HCT116 (cell line): ENCODE measurements around the gene ZNF438. TPM values are rescaled to one million over a fixed set of nuclear protein-coding genes. Genes with fewer than 3 reads are reported as not detected.

Source experiments
- ATAC-seq: fragments of 200-7000 bp; cut with Tn5 transposase; 2 replicates; pipeline ENCODE4 v1.9.1; 2020; ENCODE audit warnings: mild to moderate bottlenecking, moderate library complexity
- BruUV-seq: library from RNA; stranded (reverse); fragments of 400-500 nt; replicated peaks from 2 replicates; lab custom pipeline; 2021; lab: Mats Ljungman, UMichigan
- CTCF ChIA-PET: fragments of 300-600 bp; sonication (Branson Sonifier 250); formaldehyde crosslinking; loops from one replicate; lab custom pipeline; 2021; ENCODE audit warnings: antibody characterized with exemption; lab: Charles Lee
- POLR2A ChIA-PET: fragments of 300-600, 350-600 bp; sonication (Branson Sonifier 250); formaldehyde crosslinking; loops from one replicate; lab custom pipeline; 2021; ENCODE audit warnings: antibody characterized with exemption; lab: Charles Lee
- RAD21 ChIA-PET, 2 experiments: fragments of 300-600 bp; sonication (Branson Sonifier 250); formaldehyde crosslinking; loops; one replicate each; lab custom pipeline; 2023; ENCODE audit warnings: low total read pairs in 2 of 2; ENCODE audit not compliant: uncharacterized antibody in 2 of 2, unreplicated experiment in 2 of 2, low non-redundant PET in 1 of 2; lab: Charles Lee
- DNase-seq: peaks from one replicate; pipeline ENCODE4 v3.0.0-alpha.2; 2010; ENCODE audit warnings: low read depth, low spot score
- H2AFZ ChIP-seq: fragments of 200-600 bp; shearing (Covaris generic), sonication (generic); 2 replicates; pipeline ENCODE4 v1.6.1; 2017; ENCODE audit warnings: low read depth, mixed run types, mixed read lengths, antibody characterized with exemption, low read length; ENCODE audit not compliant: poor library complexity, severe bottlenecking
- H3K27ac ChIP-seq: 2 replicates; pipeline ENCODE4 v1.5.1; 2012; ENCODE audit warnings: low read depth, low read length
- H3K27me3 ChIP-seq: fragments of 200-600 bp; sonication (generic); 2 replicates; pipeline ENCODE4 v1.6.1; 2016; ENCODE audit warnings: mixed run types, low read length, mixed read lengths; ENCODE audit not compliant: insufficient read depth
- H3K36me3 ChIP-seq, 2 experiments: fragments of 200-500 bp in 1 of 2; fragments of 200-600 bp in 1 of 2; sonication (Bioruptor generic) in 1 of 2; sonication (generic) in 1 of 2; 2 replicates each; pipeline versions ENCODE4 v1.5.1 to v1.6.1; 2014 to 2016; ENCODE audit warnings: low read length in 2 of 2, inconsistent platforms in 1 of 2, mixed read lengths in 1 of 2, mixed run types in 1 of 2; ENCODE audit not compliant: insufficient read depth in 2 of 2, control insufficient read depth in 1 of 2
- H3K4me1 ChIP-seq, 2 experiments: fragments of 200-600 bp in 1 of 2; sonication (generic) in 1 of 2; 2 replicates each; pipeline versions ENCODE4 v1.5.1 to v1.6.1; 2012 to 2017; ENCODE audit warnings: low read length in 2 of 2, inconsistent platforms in 1 of 2, mild to moderate bottlenecking in 1 of 2, mixed read lengths in 1 of 2, mixed run types in 1 of 2, moderate library complexity in 1 of 2; ENCODE audit not compliant: insufficient read depth in 2 of 2, control insufficient read depth in 1 of 2
- H3K4me2 ChIP-seq: fragments of 200-600 bp; sonication (generic); 2 replicates; pipeline ENCODE4 v1.6.1; 2017; ENCODE audit warnings: mixed run types, low read length, mixed read lengths
- H3K4me3 ChIP-seq, 2 experiments: fragments of 200-600 bp in 1 of 2; sonication (generic) in 1 of 2; replicated peaks in 1 of 2; 2 replicates each; pipeline ENCODE4 v1.5.1; 2011 to 2016; ENCODE audit warnings: low read length in 2 of 2, control low read depth in 1 of 2, low read depth in 1 of 2, mild to moderate bottlenecking in 1 of 2, mixed read lengths in 1 of 2, mixed run types in 1 of 2
- H3K79me2 ChIP-seq: fragments of 200-600 bp; sonication (generic); 2 replicates; pipeline ENCODE4 v1.6.1; 2017; ENCODE audit warnings: mild to moderate bottlenecking, mixed run types, low read length, moderate library complexity, mixed read lengths; ENCODE audit not compliant: insufficient read depth
- H3K9ac ChIP-seq: fragments of 200-600 bp; sonication (generic); 2 replicates; pipeline ENCODE4 v1.6.1; 2016; ENCODE audit warnings: low read length, mixed read lengths
- H3K9me2 ChIP-seq: fragments of 200-600 bp; sonication (generic), shearing (Covaris generic); 2 replicates; pipeline ENCODE4 v1.6.1; 2017; ENCODE audit warnings: mixed run types, mild to moderate bottlenecking, moderate library complexity; ENCODE audit not compliant: insufficient read depth
- H3K9me3 ChIP-seq, 2 experiments: fragments of 200-500 bp in 1 of 2; fragments of 200-600 bp in 1 of 2; sonication (Bioruptor generic) in 1 of 2; sonication (generic) in 1 of 2; 2 replicates each; pipeline ENCODE4 v1.6.1; 2014 to 2017; ENCODE audit warnings: low read length in 2 of 2, mixed read lengths in 2 of 2, inconsistent platforms in 1 of 2, low read depth in 1 of 2, mild to moderate bottlenecking in 1 of 2, mixed run types in 1 of 2, moderate library complexity in 1 of 2; ENCODE audit not compliant: control insufficient read depth in 1 of 2, insufficient read depth in 1 of 2
- H4K20me1 ChIP-seq: fragments of 200-600 bp; sonication (generic), shearing (Covaris generic); 2 replicates; pipeline ENCODE4 v1.6.1; 2017; ENCODE audit warnings: mixed run types, mild to moderate bottlenecking, moderate library complexity; ENCODE audit not compliant: insufficient read depth
- CEBPB ChIP-seq: IDR thresholded peaks from 2 replicates; pipeline ENCODE4 v1.6.1; 2012; ENCODE audit warnings: low read depth
- EGR1 ChIP-seq: IDR thresholded peaks from 2 replicates; pipeline ENCODE4 v1.6.1; 2012; ENCODE audit warnings: low read depth
- FOSL1 ChIP-seq: IDR thresholded peaks from 2 replicates; pipeline ENCODE4 v1.6.1; 2012; ENCODE audit warnings: low read depth
- JUND ChIP-seq: IDR thresholded peaks from 2 replicates; pipeline ENCODE4 v1.6.1; 2012
- POLR2A ChIP-seq: IDR thresholded peaks from 2 replicates; pipeline ENCODE4 v1.7.0; 2011; ENCODE audit warnings: borderline replicate concordance; ENCODE audit not compliant: insufficient read depth, insufficient read length; ENCODE audit errors: extremely low read depth
- RAD21 ChIP-seq: IDR thresholded peaks from 2 replicates; pipeline ENCODE4 v1.6.1; 2012; ENCODE audit warnings: low read depth, mild to moderate bottlenecking
- SP1 ChIP-seq: IDR thresholded peaks from 2 replicates; pipeline ENCODE4 v1.6.1; 2012; ENCODE audit warnings: low read depth
- TCF7L2 ChIP-seq: IDR thresholded peaks from 2 replicates; pipeline ENCODE4 v1.7.0; 2011; ENCODE audit warnings: borderline replicate concordance, inconsistent platforms; ENCODE audit not compliant: insufficient read depth, insufficient read length; ENCODE audit errors: extremely low read depth
- YY1 ChIP-seq: IDR thresholded peaks from 2 replicates; pipeline ENCODE4 v1.6.1; 2011; ENCODE audit warnings: low read length, low read depth, moderate library complexity, mild to moderate bottlenecking; ENCODE audit not compliant: insufficient replicate concordance; ENCODE audit errors: extremely low read depth
- ZFX ChIP-seq: fragments of 450-650 bp; IDR thresholded peaks from 2 replicates; pipeline ENCODE4 v1.6.1; 2017
- ZNF274 ChIP-seq: fragments of 200-500 bp; sonication (Bioruptor generic); IDR thresholded peaks from 2 replicates; pipeline ENCODE4 v1.6.1; 2014; ENCODE audit warnings: mild to moderate bottlenecking, low read depth, low read length, inconsistent platforms
- intact Hi-C: fragments of 100-400 bp; cut with micrococcal nuclease; formaldehyde crosslinking; loops from 2 replicates; pipeline ENCODE4 v1.10.0; 2022
- total RNA-seq: library from RNA; stranded (reverse); gene quantifications from one replicate; pipeline ENCODE4 v1.2.1, GENCODE V29; 2021; ENCODE audit not compliant: unreplicated experiment
- TF ChIP-seq, protein P1 (sequence below): IDR thresholded peaks from 2 replicates; pipeline ENCODE4 v1.6.1; 2011; ENCODE audit warnings: mild to moderate bottlenecking, low read length, moderate library complexity; ENCODE audit not compliant: insufficient replicate concordance; ENCODE audit errors: extremely low read depth
- TF ChIP-seq, protein P2 (sequence below): IDR thresholded peaks from 2 replicates; pipeline ENCODE4 v1.6.1; 2012
- TF ChIP-seq, protein P3 (sequence below), 3 experiments: fragments of 200-600 bp in 1 of 3; sonication (generic) in 1 of 3; IDR thresholded peaks in 2 of 3; conservative IDR thresholded peaks in 1 of 3; 2 replicates each; pipeline ENCODE4 v1.5.1; 2012 to 2017; ENCODE audit warnings: low read depth in 2 of 3, low read length in 2 of 3, antibody characterized with exemption in 1 of 3, borderline replicate concordance in 1 of 3, control low read depth in 1 of 3, mild to moderate bottlenecking in 1 of 3, mixed read lengths in 1 of 3, mixed run types in 1 of 3, moderate library complexity in 1 of 3; ENCODE audit not compliant: insufficient read depth in 1 of 3
- TF ChIP-seq, protein P4 (sequence below): IDR thresholded peaks from 2 replicates; pipeline ENCODE4 v1.6.1; 2012; ENCODE audit warnings: low read depth

Gene ZNF438
- total RNA-seq, 1 experiment from 2014 or later, result 3.3 TPM

DNA sequence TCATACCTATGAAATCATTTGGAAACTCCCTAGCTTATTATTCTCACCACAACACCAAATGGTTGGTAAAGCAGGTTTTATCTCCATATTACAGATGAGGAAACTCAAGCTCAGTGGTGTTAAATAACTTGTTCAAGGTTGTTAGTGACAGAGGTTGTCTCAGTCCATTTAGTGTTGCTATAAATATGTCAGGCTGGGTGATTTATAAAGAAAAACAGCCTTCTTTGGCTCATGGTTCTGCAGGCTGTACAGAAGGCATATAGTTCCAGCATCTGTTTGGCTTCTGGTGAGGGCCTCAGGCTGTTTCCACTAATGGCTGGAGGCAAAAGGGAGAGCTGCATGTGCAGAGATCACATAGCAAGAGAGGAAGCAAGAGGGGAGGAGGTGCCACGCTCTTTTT, 96.6 kb downstream of the ZNF438 start (continued):
- TF ChIP-seq, protein P1, sequence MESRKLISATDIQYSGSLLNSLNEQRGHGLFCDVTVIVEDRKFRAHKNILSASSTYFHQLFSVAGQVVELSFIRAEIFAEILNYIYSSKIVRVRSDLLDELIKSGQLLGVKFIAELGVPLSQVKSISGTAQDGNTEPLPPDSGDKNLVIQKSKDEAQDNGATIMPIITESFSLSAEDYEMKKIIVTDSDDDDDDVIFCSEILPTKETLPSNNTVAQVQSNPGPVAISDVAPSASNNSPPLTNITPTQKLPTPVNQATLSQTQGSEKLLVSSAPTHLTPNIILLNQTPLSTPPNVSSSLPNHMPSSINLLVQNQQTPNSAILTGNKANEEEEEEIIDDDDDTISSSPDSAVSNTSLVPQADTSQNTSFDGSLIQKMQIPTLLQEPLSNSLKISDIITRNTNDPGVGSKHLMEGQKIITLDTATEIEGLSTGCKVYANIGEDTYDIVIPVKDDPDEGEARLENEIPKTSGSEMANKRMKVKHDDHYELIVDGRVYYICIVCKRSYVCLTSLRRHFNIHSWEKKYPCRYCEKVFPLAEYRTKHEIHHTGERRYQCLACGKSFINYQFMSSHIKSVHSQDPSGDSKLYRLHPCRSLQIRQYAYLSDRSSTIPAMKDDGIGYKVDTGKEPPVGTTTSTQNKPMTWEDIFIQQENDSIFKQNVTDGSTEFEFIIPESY, result no peak
- no peak for TF ChIP-seq RAD21
- no peak for TF ChIP-seq TCF7L2

DNA sequence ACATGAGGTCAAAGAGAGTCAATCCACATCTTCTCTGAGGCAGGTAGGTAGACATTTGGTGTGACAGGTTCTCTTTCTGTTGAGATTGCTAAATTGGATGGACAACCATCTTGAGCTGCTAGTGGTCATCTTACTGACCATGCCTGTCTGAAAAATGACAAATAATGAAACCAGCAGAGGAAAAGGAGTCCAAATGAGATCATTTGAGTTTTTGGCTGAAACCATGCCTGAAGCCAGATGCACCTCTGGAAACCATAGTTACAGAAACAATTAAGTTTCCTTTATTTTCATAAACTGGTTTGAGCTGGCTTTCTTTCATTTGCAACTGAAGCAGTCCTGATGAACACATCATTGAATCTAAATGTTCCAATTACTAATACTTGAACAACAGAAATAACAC, 100.6 kb downstream of the ZNF438 start:
- Histone ChIP-seq H2AFZ (no peak overlapping the region), H3K4me3 (no peak overlapping the region), H4K20me1 (no peaks in the 10 kb centered on the region), H3K36me3 (no peaks in the 10 kb centered on the region), H3K9me3 (no peaks in the 10 kb centered on the region), H3K9me2 (no peaks in the 10 kb centered on the region), H3K4me2 (no peak overlapping the region), H3K27ac (no peak overlapping the region), H3K27me3 (no peaks in the 10 kb centered on the region), H3K4me1 (no peaks in the 10 kb centered on the region), H3K79me2 (no peaks in the 10 kb centered on the region), H3K9ac (no peak overlapping the region)
- ChIA-PET RAD21 (no interaction called here), CTCF (no interaction called here), POLR2A (no interaction called here)
- DNase-seq (no peak), ATAC-seq (no peak)
- no TSS peak for BruUV-seq
- intact Hi-C loops, result no loop called here
- TF ChIP-seq ZNF274 (no peak), YY1 (no peak), FOSL1 (no peak), EGR1 (no peak), POLR2A (no peak), TCF7L2 (no peak), JUND (no peak), ZFX (no peak), SP1 (no peak), CEBPB (no peak)
- TF ChIP-seq, protein P2, sequence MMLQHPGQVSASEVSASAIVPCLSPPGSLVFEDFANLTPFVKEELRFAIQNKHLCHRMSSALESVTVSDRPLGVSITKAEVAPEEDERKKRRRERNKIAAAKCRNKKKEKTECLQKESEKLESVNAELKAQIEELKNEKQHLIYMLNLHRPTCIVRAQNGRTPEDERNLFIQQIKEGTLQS, result no peak
- TF ChIP-seq, protein P3, sequence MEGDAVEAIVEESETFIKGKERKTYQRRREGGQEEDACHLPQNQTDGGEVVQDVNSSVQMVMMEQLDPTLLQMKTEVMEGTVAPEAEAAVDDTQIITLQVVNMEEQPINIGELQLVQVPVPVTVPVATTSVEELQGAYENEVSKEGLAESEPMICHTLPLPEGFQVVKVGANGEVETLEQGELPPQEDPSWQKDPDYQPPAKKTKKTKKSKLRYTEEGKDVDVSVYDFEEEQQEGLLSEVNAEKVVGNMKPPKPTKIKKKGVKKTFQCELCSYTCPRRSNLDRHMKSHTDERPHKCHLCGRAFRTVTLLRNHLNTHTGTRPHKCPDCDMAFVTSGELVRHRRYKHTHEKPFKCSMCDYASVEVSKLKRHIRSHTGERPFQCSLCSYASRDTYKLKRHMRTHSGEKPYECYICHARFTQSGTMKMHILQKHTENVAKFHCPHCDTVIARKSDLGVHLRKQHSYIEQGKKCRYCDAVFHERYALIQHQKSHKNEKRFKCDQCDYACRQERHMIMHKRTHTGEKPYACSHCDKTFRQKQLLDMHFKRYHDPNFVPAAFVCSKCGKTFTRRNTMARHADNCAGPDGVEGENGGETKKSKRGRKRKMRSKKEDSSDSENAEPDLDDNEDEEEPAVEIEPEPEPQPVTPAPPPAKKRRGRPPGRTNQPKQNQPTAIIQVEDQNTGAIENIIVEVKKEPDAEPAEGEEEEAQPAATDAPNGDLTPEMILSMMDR (IDR thresholded peaks at IDR 0.05 in 2 of 3, conservative IDR thresholded peaks at IDR 0.05 in 1 of 3; ENCODE audit: borderline replicate concordance in 1 of 3, insufficient read depth in 1 of 3, low read depth in 2 of 3, low read length in 2 of 3), result no peak
- TF ChIP-seq, protein P1, result no peak
- TF ChIP-seq, protein P4, sequence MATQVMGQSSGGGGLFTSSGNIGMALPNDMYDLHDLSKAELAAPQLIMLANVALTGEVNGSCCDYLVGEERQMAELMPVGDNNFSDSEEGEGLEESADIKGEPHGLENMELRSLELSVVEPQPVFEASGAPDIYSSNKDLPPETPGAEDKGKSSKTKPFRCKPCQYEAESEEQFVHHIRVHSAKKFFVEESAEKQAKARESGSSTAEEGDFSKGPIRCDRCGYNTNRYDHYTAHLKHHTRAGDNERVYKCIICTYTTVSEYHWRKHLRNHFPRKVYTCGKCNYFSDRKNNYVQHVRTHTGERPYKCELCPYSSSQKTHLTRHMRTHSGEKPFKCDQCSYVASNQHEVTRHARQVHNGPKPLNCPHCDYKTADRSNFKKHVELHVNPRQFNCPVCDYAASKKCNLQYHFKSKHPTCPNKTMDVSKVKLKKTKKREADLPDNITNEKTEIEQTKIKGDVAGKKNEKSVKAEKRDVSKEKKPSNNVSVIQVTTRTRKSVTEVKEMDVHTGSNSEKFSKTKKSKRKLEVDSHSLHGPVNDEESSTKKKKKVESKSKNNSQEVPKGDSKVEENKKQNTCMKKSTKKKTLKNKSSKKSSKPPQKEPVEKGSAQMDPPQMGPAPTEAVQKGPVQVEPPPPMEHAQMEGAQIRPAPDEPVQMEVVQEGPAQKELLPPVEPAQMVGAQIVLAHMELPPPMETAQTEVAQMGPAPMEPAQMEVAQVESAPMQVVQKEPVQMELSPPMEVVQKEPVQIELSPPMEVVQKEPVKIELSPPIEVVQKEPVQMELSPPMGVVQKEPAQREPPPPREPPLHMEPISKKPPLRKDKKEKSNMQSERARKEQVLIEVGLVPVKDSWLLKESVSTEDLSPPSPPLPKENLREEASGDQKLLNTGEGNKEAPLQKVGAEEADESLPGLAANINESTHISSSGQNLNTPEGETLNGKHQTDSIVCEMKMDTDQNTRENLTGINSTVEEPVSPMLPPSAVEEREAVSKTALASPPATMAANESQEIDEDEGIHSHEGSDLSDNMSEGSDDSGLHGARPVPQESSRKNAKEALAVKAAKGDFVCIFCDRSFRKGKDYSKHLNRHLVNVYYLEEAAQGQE, result no peak
